ENCODE data around the gene PRR3. TPM values are rescaled to one million over a fixed set of nuclear protein-coding genes. Genes with fewer than 3 reads are reported as not detected.

The PRR3 gene
- total RNA-seq, 1 donor from 2014 or later = 29.5 TPM

- Mint-ChIP-seq H3K9me3 (no peaks in the 10 kb centered on the region), H3K36me3 (ENCODE audit: low read depth) (peaks cover 22% of the 10 kb centered on the region), H3K4me1 (peaks cover 30% of the 10 kb centered on the region), H3K4me3 (peak overlapping the region; percentile 81), H3K27ac (peak overlapping the region; percentile 81), H3K27me3 (no peaks in the 10 kb centered on the region)
- ATAC-seq (ENCODE audit: low read depth) = peak; percentile 56
- intact Hi-C loops (cut with micrococcal nuclease) = loop anchor here (2.0 to 10.0 kb wide), 2 partner anchors 14 to 542 kb away; no protein-coding TSS in a partner anchor
- POLR2A ChIA-PET = interaction anchor here (0.6 to 7.2 kb wide), 15 partner anchors 10 to 175 kb away, joined by 3 to 147 read pairs (median 14); partner anchors contain the start of genes GNL1, MDC1, MRPS18B and PPP1R10
- no peak for DNase-seq
- CTCF ChIA-PET = interaction anchor here (0.6 to 15.7 kb wide), 23 partner anchors 9 to 1062 kb away, joined by 3 to 411 read pairs (median 11); partner anchors contain the start of genes ABCF1, DHX16, GNL1 and MDC1
- TF ChIP-seq CTCF (IDR thresholded peaks at IDR 0.05) = no peak
Observed at GRCh38 chr6:30542404-30542725, 14.7 kb upstream of the PRR3 start.

GRCh38 chr6:30542915-30543314 lies 14.2 kb upstream of the PRR3 start:
- Mint-ChIP-seq H3K36me3 (ENCODE audit: low read depth) (peaks cover 26% of the 10 kb centered on the region), H3K9me3 (no peaks in the 10 kb centered on the region), H3K27ac (peak overlapping the region; percentile 81), H3K27me3 (no peaks in the 10 kb centered on the region), H3K4me1 (peaks cover 29% of the 10 kb centered on the region), H3K4me3 (peak overlapping the region; percentile 81)
- ATAC-seq (ENCODE audit: low read depth) = no peak
- no peak for DNase-seq
- POLR2A ChIA-PET = interaction anchor here (1.0 to 7.2 kb wide), 11 partner anchors 11 to 141 kb away, joined by 3 to 147 read pairs (median 14); partner anchors contain the start of genes GNL1, MRPS18B, PPP1R10 and PRR3
- CTCF ChIA-PET = interaction anchor here (0.6 to 15.7 kb wide), 17 partner anchors 8 to 1062 kb away, joined by 3 to 411 read pairs (median 12); partner anchors contain the start of genes ABCF1 and DHX16
- intact Hi-C loops (cut with micrococcal nuclease) = loop anchor here (2.0 to 10.0 kb wide), 2 partner anchors 14 to 542 kb away; no protein-coding TSS in a partner anchor
- TF ChIP-seq CTCF (IDR thresholded peaks at IDR 0.05) = no peak

DNA sequence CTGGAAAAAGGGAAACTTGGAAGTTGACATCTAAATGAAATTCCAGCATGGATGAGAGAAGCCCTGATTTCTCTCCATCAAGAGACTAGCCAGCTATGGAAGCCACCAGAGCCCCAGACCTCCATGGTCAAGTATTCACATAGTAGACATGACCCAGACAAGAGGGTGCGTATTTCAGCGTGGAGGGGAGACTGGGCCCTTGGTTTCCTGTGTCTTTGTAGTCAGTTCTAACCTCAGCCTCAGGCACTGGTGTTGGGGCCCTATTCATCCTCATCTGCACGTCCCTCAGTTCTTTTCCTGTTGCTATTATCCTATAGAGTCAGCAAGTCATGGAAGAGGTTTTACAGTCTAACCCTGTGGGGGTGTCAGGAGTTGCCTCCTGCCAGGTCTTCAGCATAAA lies 13.3 kb upstream of the PRR3 start:
- no peak overlapping the region for H3K4me3 Mint-ChIP-seq
- ATAC-seq (ENCODE audit: low read depth) (no peak), DNase-seq (no peak)
- CTCF ChIA-PET = interaction anchor here (0.6 to 15.7 kb wide), 14 partner anchors 11 to 187 kb away, joined by 3 to 411 read pairs (median 10); partner anchors contain the start of gene DHX16
- no peaks in the 10 kb centered on the region for H3K27me3 Mint-ChIP-seq
- H3K9me3 Mint-ChIP-seq = no peaks in the 10 kb centered on the region
- POLR2A ChIA-PET = interaction anchor here (1.2 to 7.2 kb wide), 7 partner anchors 12 to 74 kb away, joined by 3 to 147 read pairs (median 10); partner anchors contain the start of genes ABCF1, GNL1, MRPS18B and PRR3
- TF ChIP-seq CTCF (IDR thresholded peaks at IDR 0.05) = no peak
- H3K4me1 Mint-ChIP-seq = peaks cover 31% of the 10 kb centered on the region
- H3K27ac Mint-ChIP-seq = no peak overlapping the region
- peaks cover 34% of the 10 kb centered on the region for H3K36me3 Mint-ChIP-seq (ENCODE audit: low read depth)
- intact Hi-C loops (cut with micrococcal nuclease) = loop anchor here (1.0 to 10.0 kb wide), 3 partner anchors 15 to 541 kb away; no protein-coding TSS in a partner anchor

GRCh38 chr6:30544666-30545272 lies 12.3 kb upstream of the PRR3 start:
- H3K4me1 Mint-ChIP-seq = peaks cover 31% of the 10 kb centered on the region
- no peak overlapping the region for H3K4me3 Mint-ChIP-seq
- H3K27me3 Mint-ChIP-seq = no peaks in the 10 kb centered on the region
- H3K9me3 Mint-ChIP-seq = no peaks in the 10 kb centered on the region
- H3K27ac Mint-ChIP-seq = peak overlapping the region; percentile 3
- POLR2A ChIA-PET = interaction anchor here (0.6 to 7.2 kb wide), 14 partner anchors 11 to 176 kb away, joined by 3 to 147 read pairs (median 6); partner anchors contain the start of genes ABCF1, DHX16, GNL1 and MRPS18B
- intact Hi-C loops (cut with micrococcal nuclease) = loop anchor here (1.0 to 10.0 kb wide), 2 partner anchors 61 to 540 kb away; no protein-coding TSS in a partner anchor
- peak; percentile 59 for TF ChIP-seq CTCF (IDR thresholded peaks at IDR 0.05)
- no peak for DNase-seq
- peak; percentile 50 for ATAC-seq (ENCODE audit: low read depth)
- CTCF ChIA-PET = interaction anchor here (0.6 to 15.7 kb wide), 30 partner anchors 9 to 193 kb away, joined by 3 to 411 read pairs (median 4); partner anchors contain the start of gene PRR3
- peaks cover 43% of the 10 kb centered on the region for H3K36me3 Mint-ChIP-seq (ENCODE audit: low read depth)

DNA sequence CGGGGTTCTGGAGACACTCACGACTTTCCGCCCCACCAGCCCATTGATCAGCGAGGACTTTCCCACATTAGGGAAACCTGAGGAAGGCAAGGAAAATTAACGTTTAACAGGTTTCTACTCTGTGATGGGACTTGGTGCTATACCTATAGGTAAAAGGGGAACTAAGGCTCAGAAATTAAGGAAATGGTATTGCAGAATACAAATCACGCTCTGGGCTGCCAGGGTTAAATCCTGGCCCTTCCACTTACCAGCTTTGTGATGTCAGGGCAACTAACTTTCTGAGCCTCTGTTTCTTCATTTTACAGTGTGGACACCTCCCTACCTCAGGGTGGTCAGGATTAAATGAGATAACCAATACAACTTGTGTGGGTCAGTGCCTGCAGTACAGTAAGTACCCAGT lies 9.6 kb upstream of the PRR3 start:
- DNase-seq (no peak), ATAC-seq (ENCODE audit: low read depth) (no peak)
- no peak overlapping the region for H3K4me3 Mint-ChIP-seq
- H3K4me1 Mint-ChIP-seq = peaks cover 23% of the 10 kb centered on the region
- intact Hi-C loops (cut with micrococcal nuclease) = loop anchor here (10.0 kb wide), 1 partner anchor 537 kb away; no protein-coding TSS in a partner anchor
- no peaks in the 10 kb centered on the region for H3K9me3 Mint-ChIP-seq
- TF ChIP-seq CTCF (IDR thresholded peaks at IDR 0.05) = no peak
- ChIA-PET CTCF (interaction anchor here (1.3 to 15.7 kb wide), 2 partner anchors 11 to 63 kb away, joined by 3 to 411 read pairs; no protein-coding TSS in a partner anchor), POLR2A (interaction anchor here (0.6 to 6.8 kb wide), 4 partner anchors 8 to 68 kb away, joined by 3 to 97 read pairs (median 32); partner anchors contain the start of genes GNL1 and PRR3)
- no peak overlapping the region for H3K27ac Mint-ChIP-seq
- peaks cover 67% of the 10 kb centered on the region for H3K36me3 Mint-ChIP-seq (ENCODE audit: low read depth)
- no peaks in the 10 kb centered on the region for H3K27me3 Mint-ChIP-seq
